Liver (tissue), 3 donors: Measurements from ENCODE around the gene PLA2G6.

Experiments used
- ATF3 ChIP-seq: IDR thresholded peaks from 2 replicates; pipeline ENCODE4 v1.6.1; 2016; ENCODE audit warnings: antibody characterized with exemption
- CTCF ChIP-seq: fragments of 150-350 bp; IDR thresholded peaks from 2 replicates; pipeline ENCODE4 v1.5.1; 2017; ENCODE audit warnings: improper control_type of control experiment, low read depth, low read length; ENCODE audit not compliant: missing input control
- EGR1 ChIP-seq, 2 donors: IDR thresholded peaks; 2 replicates each; pipeline ENCODE4 v1.6.1; 2016 to 2018; ENCODE audit warnings: antibody characterized with exemption in 2 of 2, low read depth in 2 of 2
- FOXA1 ChIP-seq: IDR thresholded peaks from 2 replicates; pipeline ENCODE4 v1.6.1; 2016; ENCODE audit warnings: antibody characterized with exemption
- GABPA ChIP-seq, 2 donors: IDR thresholded peaks in 1 of 2; conservative IDR thresholded peaks in 1 of 2; 2 replicates each; pipeline ENCODE4 v1.6.1; 2016; ENCODE audit warnings: antibody characterized with exemption in 2 of 2, mild to moderate bottlenecking in 1 of 2, moderate library complexity in 1 of 2
- HNF4A ChIP-seq, 2 donors: conservative IDR thresholded peaks; 2 replicates each; pipeline ENCODE4 v1.6.1; 2016; ENCODE audit warnings: antibody characterized with exemption in 2 of 2, mild to moderate bottlenecking in 2 of 2
- JUND ChIP-seq, 2 donors: IDR thresholded peaks; 2 replicates each; pipeline ENCODE4 v1.6.1; 2016; ENCODE audit warnings: antibody characterized with exemption in 2 of 2
- MAX ChIP-seq: IDR thresholded peaks from 2 replicates; pipeline ENCODE4 v1.6.1; 2016; ENCODE audit warnings: antibody characterized with exemption
- RAD21 ChIP-seq, 2 donors: IDR thresholded peaks; 2 replicates each; pipeline ENCODE4 v1.6.1; 2016; ENCODE audit warnings: antibody characterized with exemption in 2 of 2, mild to moderate bottlenecking in 2 of 2
- SP1 ChIP-seq: IDR thresholded peaks from 2 replicates; pipeline ENCODE4 v1.6.1; 2018; ENCODE audit warnings: antibody characterized with exemption, mild to moderate bottlenecking
- TAF1 ChIP-seq: conservative IDR thresholded peaks from 2 replicates; pipeline ENCODE4 v1.6.1; 2016; ENCODE audit warnings: antibody characterized with exemption, mild to moderate bottlenecking
- YY1 ChIP-seq: IDR thresholded peaks from 2 replicates; pipeline ENCODE4 v1.6.1; 2016; ENCODE audit warnings: antibody characterized with exemption, mild to moderate bottlenecking
- TF ChIP-seq, protein P1 (sequence below): IDR thresholded peaks from 2 replicates; pipeline ENCODE4 v1.6.1; 2016; ENCODE audit warnings: antibody characterized with exemption
- TF ChIP-seq, protein P2 (sequence below): IDR thresholded peaks from 2 replicates; pipeline ENCODE4 v1.6.1; 2016; ENCODE audit warnings: antibody characterized with exemption, mild to moderate bottlenecking
- donor health status: healthy.
- donor health status: healthy.

- TF ChIP-seq CTCF (no peak), MAX (no peak), RAD21 (IDR thresholded peaks at IDR 0.05) (no peak), EGR1 (IDR thresholded peaks at IDR 0.05; ENCODE audit: low read depth in 2 of 2) (no peak), ATF3 (no peak), GABPA (IDR thresholded peaks at IDR 0.05 in 1 of 2, conservative IDR thresholded peaks at IDR 0.05 in 1 of 2) (no peak), JUND (IDR thresholded peaks at IDR 0.05) (no peak), FOXA1 (no peak), HNF4A (conservative IDR thresholded peaks at IDR 0.05) (no peak), SP1 (no peak), TAF1 (no peak), YY1 (no peak)
- TF ChIP-seq, protein P1, sequence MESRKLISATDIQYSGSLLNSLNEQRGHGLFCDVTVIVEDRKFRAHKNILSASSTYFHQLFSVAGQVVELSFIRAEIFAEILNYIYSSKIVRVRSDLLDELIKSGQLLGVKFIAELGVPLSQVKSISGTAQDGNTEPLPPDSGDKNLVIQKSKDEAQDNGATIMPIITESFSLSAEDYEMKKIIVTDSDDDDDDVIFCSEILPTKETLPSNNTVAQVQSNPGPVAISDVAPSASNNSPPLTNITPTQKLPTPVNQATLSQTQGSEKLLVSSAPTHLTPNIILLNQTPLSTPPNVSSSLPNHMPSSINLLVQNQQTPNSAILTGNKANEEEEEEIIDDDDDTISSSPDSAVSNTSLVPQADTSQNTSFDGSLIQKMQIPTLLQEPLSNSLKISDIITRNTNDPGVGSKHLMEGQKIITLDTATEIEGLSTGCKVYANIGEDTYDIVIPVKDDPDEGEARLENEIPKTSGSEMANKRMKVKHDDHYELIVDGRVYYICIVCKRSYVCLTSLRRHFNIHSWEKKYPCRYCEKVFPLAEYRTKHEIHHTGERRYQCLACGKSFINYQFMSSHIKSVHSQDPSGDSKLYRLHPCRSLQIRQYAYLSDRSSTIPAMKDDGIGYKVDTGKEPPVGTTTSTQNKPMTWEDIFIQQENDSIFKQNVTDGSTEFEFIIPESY: no peak
- TF ChIP-seq, protein P2, sequence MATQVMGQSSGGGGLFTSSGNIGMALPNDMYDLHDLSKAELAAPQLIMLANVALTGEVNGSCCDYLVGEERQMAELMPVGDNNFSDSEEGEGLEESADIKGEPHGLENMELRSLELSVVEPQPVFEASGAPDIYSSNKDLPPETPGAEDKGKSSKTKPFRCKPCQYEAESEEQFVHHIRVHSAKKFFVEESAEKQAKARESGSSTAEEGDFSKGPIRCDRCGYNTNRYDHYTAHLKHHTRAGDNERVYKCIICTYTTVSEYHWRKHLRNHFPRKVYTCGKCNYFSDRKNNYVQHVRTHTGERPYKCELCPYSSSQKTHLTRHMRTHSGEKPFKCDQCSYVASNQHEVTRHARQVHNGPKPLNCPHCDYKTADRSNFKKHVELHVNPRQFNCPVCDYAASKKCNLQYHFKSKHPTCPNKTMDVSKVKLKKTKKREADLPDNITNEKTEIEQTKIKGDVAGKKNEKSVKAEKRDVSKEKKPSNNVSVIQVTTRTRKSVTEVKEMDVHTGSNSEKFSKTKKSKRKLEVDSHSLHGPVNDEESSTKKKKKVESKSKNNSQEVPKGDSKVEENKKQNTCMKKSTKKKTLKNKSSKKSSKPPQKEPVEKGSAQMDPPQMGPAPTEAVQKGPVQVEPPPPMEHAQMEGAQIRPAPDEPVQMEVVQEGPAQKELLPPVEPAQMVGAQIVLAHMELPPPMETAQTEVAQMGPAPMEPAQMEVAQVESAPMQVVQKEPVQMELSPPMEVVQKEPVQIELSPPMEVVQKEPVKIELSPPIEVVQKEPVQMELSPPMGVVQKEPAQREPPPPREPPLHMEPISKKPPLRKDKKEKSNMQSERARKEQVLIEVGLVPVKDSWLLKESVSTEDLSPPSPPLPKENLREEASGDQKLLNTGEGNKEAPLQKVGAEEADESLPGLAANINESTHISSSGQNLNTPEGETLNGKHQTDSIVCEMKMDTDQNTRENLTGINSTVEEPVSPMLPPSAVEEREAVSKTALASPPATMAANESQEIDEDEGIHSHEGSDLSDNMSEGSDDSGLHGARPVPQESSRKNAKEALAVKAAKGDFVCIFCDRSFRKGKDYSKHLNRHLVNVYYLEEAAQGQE: no peak
Observed at GRCh38 chr22:38199826-38200559, 18.4 kb upstream of the PLA2G6 start.
